Head of caudate nucleus (tissue), 42 donors: ENCODE measurements around the gene ETFA.

Experiments used
- DNase-seq, 42 donors: peaks; one replicate each; pipeline versions ENCODE4 v3.0.0 to v3.0.0-alpha.2; 2020 to 2021; ENCODE audit warnings: mixed read lengths in 7 of 42
- intact Hi-C: fragments of 100-400 bp; cut with DNase I; formaldehyde crosslinking; loops from one replicate; pipeline ENCODE4 v1.15.0; 2022

Gene ETFA

DNA sequence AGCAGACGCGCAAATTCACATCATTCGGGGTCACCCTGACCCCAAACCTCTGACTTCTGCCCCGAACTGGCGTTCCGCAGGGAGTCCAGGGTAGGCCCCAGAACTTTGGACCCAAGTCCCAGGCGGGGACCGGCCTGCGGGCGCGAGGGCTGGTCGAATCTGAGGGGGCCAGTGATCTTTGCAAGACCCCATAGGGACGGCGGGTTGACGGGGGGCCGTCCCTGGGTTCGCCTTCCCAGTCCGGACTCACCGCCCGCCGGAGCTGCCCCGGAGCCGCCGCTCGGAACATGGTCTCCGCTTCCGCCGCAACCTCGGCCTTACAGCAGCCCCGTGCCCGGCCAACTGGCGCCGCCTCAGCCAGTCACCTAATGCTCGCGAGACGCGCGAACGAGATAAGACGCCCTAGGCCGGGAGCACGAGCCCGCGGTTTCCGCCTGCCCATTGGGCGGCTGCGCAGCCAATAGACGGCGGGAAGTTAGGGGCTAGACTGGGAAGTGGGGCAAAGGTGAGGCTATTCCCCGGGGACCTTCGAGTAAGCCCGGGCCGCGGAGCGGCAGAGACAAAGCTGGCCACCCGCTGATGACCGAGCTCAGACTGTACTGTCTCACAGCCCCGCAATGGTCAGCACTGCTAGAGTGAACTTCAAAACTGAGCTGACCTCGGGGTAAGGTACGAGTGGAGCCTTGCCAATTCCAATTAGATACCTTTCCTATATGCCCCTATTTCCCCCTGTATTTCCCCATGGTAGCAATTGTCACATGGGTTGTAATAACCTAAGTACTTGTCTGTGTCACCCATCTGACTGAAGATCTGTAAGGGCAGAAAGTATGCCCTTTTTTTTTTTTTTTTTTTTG lies at the start of gene ETFA:
Gene ETFA (minus strand): TSS at position 370 of the 854 bp plus-strand sequence. CDS start 81 bp downstream, at position 289.
- intact Hi-C loops = no loop called here
- peak; percentile 78 to 96 (median 91) for DNase-seq

- intact Hi-C loops = no loop called here
- DNase-seq = no peak
These were observed 49.1 kb upstream of the ETFA start for GRCh38 chr15:76360416-76360815.

DNA sequence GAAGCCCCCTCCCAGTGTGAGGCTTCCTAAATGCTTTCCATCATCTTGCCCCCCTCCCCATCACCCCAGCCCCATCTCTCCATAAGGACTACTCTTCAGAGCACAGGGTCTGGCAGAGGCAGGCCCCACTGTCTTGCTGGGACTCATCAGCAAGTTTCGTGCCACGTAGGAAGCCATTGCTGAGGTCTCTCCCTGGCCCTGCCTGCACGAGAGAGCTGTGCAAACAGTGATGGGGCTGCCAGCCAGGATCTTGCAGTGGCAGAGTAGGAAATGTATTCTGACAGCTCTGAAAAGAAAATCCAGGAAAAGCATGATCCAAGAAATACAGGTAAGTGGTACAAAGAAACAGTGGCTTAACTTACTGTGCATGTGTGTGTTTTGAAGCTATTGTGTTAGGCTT lies 47.9 kb upstream of the ETFA start:
- DNase-seq = no peak
- intact Hi-C loops = no loop called here

GRCh38 chr15:76358453-76358852 lies 47.2 kb upstream of the ETFA start:
- no peak for DNase-seq
- intact Hi-C loops = no loop called here

- DNase-seq = no peak
- intact Hi-C loops = no loop called here
These were observed 43.7 kb upstream of the ETFA start for GRCh38 chr15:76354823-76355440.

- DNase-seq = no peak
- intact Hi-C loops = no loop called here
These were observed 42.6 kb upstream of the ETFA start for GRCh38 chr15:76353903-76354302.

GRCh38 chr15:76353023-76353577 lies 41.8 kb upstream of the ETFA start:
- intact Hi-C loops = no loop called here
- no peak for DNase-seq

DNA sequence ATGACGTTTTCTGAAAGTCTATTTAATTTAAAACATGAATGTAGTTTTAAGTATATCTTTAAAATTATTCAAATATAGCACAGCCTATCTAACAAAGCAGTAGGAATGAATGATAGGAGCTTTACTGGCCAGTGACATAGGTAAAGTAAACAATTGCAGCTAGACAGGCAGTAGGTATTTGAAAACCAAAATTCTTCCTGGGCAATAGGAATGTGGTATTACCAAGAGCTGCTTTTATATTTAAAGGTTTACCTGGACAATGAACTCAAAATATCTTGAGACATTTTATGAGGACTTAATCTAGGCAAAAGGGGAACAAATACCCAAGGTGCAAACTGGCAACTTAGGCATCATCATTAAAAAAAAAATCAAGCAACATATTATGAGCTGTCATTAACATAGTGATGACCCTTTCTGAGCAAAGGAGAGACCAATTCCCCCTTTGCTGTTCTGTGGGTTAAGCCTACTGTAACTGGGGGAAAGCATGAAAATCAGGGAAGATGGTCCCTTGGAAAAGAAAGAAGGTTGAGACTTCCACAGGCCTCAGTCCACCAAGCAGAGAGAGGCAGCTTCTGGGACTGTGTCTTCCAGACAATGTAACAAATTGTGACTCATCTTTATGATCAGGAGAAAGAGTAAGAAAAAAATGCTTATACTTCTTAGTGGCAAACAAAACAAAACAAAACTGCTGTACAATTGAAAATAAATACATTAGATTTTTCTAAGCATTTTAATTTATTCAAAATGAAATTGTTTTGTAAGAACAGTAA lies 38.2 kb upstream of the ETFA start:
- intact Hi-C loops = no loop called here
- no peak for DNase-seq

DNA sequence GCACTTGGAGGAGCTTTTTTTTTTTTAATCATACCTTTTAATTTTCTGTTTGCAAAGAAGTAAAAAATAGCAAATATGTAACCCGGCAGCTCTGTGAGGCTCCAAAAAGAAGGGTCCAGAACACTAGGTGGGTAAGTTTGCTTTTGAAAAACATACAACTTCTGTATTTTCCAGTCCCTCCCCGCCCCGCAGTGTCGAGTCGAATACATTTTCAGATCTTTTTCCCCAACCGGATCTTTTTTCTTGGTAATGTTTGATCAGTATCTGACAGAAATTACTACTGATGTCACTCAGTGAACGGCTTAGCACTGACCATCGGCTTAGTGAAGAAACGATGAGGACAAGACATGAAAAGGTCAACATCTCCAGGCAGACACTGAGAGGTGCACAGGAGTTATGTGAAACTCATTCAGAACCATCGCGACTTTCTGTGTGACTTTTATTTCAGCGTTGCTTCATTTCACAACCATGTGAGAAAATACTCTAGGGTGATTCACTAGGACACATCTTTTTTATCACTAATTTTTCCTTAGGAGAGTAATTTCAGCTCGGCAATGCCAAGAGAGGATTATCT lies 36.3 kb upstream of the ETFA start:
- intact Hi-C loops = no loop called here
- DNase-seq = no peak

- intact Hi-C loops = no loop called here
- DNase-seq = no peak
These were observed 35.6 kb upstream of the ETFA start for GRCh38 chr15:76346669-76347481.

DNA sequence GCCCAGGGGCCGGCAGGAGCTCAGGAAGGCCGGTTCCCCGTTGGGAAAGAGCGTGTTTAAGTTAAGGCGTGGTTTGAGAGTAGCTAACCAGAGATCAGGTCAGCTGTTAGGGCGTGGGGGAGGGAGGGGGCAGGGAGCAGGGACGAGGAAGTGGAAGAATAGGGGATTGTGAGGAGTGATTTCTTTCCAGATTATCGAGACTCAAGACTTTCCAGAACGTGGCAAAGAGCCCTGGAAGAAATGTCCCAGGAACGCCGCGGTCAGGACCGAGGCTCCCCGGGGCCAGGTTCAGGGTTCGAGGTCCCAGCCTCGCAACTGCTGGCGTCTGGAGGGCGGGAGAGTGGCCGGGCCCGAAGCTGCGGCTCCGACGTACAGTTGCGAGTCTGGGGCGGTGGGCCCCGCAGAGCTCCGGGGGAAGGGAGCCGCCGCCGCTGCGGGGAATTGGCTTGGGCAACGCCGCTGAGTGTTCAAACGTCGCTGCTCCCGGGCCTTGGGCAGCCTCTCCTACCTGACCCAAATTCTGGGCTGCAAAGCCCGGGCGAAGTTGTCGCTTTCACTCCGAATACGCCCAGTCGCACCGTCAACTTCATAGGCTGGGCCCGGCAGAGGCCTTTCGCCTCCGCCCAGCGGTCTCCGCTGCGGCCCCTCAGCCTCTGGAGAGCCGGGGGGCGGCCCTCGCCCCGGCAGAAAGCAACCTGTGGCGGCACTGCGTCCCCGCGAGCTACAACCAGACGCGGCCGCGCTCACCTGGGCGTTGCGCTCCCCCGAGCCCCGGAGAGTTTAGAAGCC lies 34.8 kb upstream of the ETFA start:
- DNase-seq = no peak
- intact Hi-C loops = no loop called here

- intact Hi-C loops = no loop called here
- DNase-seq = no peak
These were observed 34.3 kb upstream of the ETFA start for GRCh38 chr15:76345583-76345879.

DNA sequence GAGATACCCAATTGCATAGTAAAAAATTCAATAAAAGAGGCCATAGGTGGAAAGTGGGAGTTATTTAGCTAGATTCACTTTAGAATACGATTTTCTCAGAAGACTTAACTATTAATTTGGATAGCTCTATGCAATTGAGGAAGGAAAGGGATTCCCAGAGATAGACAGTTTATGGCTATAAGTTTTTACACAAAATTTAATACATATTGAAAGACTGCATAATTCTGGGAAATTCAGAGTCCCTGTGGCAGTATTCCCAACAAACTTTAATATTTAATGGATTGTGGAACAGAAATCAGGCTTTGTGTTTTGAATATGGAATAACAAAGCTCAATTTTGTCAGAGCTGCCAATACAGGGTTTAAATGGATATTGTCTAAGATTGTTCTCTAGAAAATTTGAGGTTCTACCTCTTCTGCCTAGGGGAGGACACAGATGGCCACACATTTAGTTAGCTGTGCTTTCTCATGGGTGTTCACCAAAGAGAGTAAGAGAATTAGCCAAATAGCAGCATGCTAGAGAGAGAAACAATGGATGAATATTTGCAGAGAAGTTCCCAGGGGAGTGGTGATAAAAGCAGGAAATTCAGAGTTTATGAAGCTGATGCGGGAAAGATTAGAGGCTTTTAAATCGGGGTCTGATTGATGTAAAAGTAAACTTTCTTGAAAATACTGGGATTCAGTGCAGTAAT lies 33.8 kb upstream of the ETFA start:
- intact Hi-C loops = no loop called here
- no peak for DNase-seq

DNA sequence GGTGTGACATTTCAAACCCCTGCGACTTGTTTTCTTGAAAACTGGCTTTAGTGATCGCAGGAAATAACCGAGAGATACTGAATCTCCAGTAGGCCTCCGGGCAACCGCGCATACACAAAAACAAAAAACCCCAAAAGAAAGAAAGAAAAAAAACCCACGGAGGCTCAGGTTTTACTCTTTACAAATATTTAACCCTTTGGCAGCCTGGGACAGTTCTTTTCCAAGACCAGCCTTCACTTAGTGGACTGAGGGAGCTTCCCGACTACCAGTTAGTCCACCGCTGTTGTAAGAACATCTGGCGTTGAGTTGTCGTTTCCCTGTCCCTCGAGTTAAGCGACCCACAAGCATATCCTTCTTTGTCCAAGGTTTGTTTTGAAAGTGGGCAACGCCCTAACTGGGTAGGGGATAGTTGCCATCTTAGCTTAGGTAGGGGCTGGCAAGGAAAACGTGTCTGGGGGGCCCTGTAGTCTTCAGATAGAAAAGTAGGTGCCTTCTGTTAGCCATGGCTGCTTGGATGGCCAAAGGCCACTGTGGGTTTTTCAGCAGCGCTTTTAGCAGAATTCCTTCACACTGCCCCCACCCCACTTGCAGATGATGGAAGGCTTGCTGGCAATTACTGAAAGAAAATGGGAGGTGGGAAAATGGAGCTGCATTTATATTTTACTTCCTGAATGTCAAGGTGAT lies 32.2 kb upstream of the ETFA start:
- intact Hi-C loops = no loop called here
- no peak for DNase-seq

- no peak for DNase-seq
These were observed 31.3 kb upstream of the ETFA start for GRCh38 chr15:76342382-76343201.

GRCh38 chr15:76342058-76342381 lies 30.8 kb upstream of the ETFA start:
- no peak for DNase-seq
- intact Hi-C loops = no loop called here

More at GRCh38 chr15:76342382-76343201, 31.3 kb upstream of the ETFA start:
- intact Hi-C loops = no loop called here
